A549 (cell line): ENCODE data around the gene RNF220. TPM values are rescaled to one million over a fixed set of nuclear protein-coding genes. Genes with fewer than 3 reads are reported as not detected.

Experiments
- ATAC-seq, 2 experiments: fragments of 200-7000 bp in 1 of 2; fragments of >200 bp in 1 of 2; cut with Nextera tagmentation in 1 of 2; cut with Tn5 transposase in 1 of 2; 3 replicates each; pipeline versions ENCODE4 v1.8.0 to v1.9.1; 2018 to 2020; ENCODE audit warnings: mild to moderate bottlenecking in 1 of 2, moderate library complexity in 1 of 2
- CTCF ChIA-PET: fragments of 300-600 bp; sonication (Branson Sonifier 250); formaldehyde crosslinking; extraction: SDS; loops from one replicate; lab custom pipeline; 2021; ENCODE audit warnings: antibody characterized with exemption, inconsistent platforms; lab: Yijun Ruan, JAX
- POLR2A ChIA-PET: fragments of 350-600 bp; formaldehyde crosslinking; extraction: SDS; loops from one replicate; lab custom pipeline; 2021; ENCODE audit warnings: antibody characterized with exemption, inconsistent platforms; lab: Yijun Ruan, JAX
- DNase-seq, 2 experiments: peaks; one replicate each; pipeline versions ENCODE4 v3.0.0 to v3.0.0-alpha.2; 2011 to 2016; ENCODE audit warnings: low read depth in 1 of 2, low spot score in 1 of 2
- FAIRE-seq: peaks from 2 replicates; lab custom pipeline; 2011; peaks lifted over from hg19 to GRCh38; lab: Jason Lieb, UNC
- H3K27ac ChIP-seq, 2 experiments: fragments of >200 bp; sonication (Bioruptor Twin); formaldehyde crosslinking; 3 replicates each; pipeline ENCODE4 v1.5.1; 2016 to 2017
- H3K4me1 ChIP-seq: fragments of >200 bp; sonication (Bioruptor Twin); formaldehyde crosslinking; 3 replicates; pipeline ENCODE4 v1.6.1; 2016
- H3K4me2 ChIP-seq: fragments of >200 bp; sonication (Bioruptor Twin); formaldehyde crosslinking; 3 replicates; pipeline ENCODE4 v1.6.1; 2016
- H3K4me3 ChIP-seq: fragments of >200 bp; sonication (Bioruptor Twin); formaldehyde crosslinking; 3 replicates; pipeline ENCODE4 v1.5.1; 2016
- H3K9me3 ChIP-seq: fragments of >200 bp; sonication (Bioruptor Twin); formaldehyde crosslinking; 3 replicates; pipeline ENCODE4 v1.6.1; 2016
- BCL3 ChIP-seq: fragments of >200 bp; sonication (Bioruptor Twin); formaldehyde crosslinking; IDR thresholded peaks from 3 replicates; pipeline ENCODE4 v1.6.1; 2016
- CHD4 ChIP-seq: fragments of 200-600 bp; sonication (generic); IDR thresholded peaks from 2 replicates; pipeline ENCODE4 v1.6.1; 2016; ENCODE audit warnings: antibody characterized with exemption, mild to moderate bottlenecking, borderline replicate concordance
- EHMT2 ChIP-seq: fragments of 200-600 bp; sonication (generic); IDR thresholded peaks from 2 replicates; pipeline ENCODE4 v1.6.1; 2016; ENCODE audit warnings: antibody characterized with exemption, low read depth, mild to moderate bottlenecking, moderate library complexity
- ESRRA ChIP-seq: fragments of 150-350 bp; IDR thresholded peaks from 2 replicates; pipeline ENCODE4 v1.6.1; 2014; ENCODE audit warnings: mild to moderate bottlenecking, low read length, borderline replicate concordance
- FOSB ChIP-seq: fragments of 250-450 bp; sonication (Bioruptor Pico); IDR thresholded peaks from 2 replicates; pipeline ENCODE4 v1.5.0; 2020; ENCODE audit warnings: mild to moderate bottlenecking, moderate library complexity
- HDAC2 ChIP-seq: fragments of 200-600 bp; sonication (generic); IDR thresholded peaks from 2 replicates; pipeline ENCODE4 v1.6.1; 2016
- HEYL ChIP-seq: fragments of 250-450 bp; sonication (Bioruptor Pico); IDR thresholded peaks from 2 replicates; pipeline ENCODE4 v1.8.0; 2021; ENCODE audit warnings: mild to moderate bottlenecking, moderate library complexity
- HOXB13 ChIP-seq: fragments of 250-450 bp; sonication (Bioruptor Pico); IDR thresholded peaks from 2 replicates; pipeline ENCODE4 v1.5.0; 2020; ENCODE audit warnings: low read depth, mild to moderate bottlenecking, moderate library complexity
- HOXB5 ChIP-seq: fragments of 250-450 bp; sonication (Bioruptor Pico); IDR thresholded peaks from 2 replicates; pipeline ENCODE4 v1.5.0; 2020; ENCODE audit warnings: mild to moderate bottlenecking, moderate library complexity
- JUNB ChIP-seq: fragments of >200 bp; sonication (Bioruptor Twin); formaldehyde crosslinking; IDR thresholded peaks from 2 replicates; pipeline ENCODE4 v1.6.1; 2016
- KDM1A ChIP-seq: fragments of 200-600 bp; sonication (generic); IDR thresholded peaks from 2 replicates; pipeline ENCODE4 v1.6.1; 2016; ENCODE audit warnings: low read depth, mild to moderate bottlenecking
- MAZ ChIP-seq: fragments of 150-350 bp; IDR thresholded peaks from 2 replicates; pipeline ENCODE4 v1.6.1; 2014; ENCODE audit warnings: antibody characterized with exemption, low read depth, low read length, borderline replicate concordance
- NPAS2 ChIP-seq: fragments of 250-450 bp; sonication (Bioruptor Pico); IDR thresholded peaks from 2 replicates; pipeline ENCODE4 v1.8.0; 2022; ENCODE audit warnings: mild to moderate bottlenecking, moderate library complexity, borderline replicate concordance
- PHF8 ChIP-seq: fragments of 200-600 bp; sonication (generic); IDR thresholded peaks from 2 replicates; pipeline ENCODE4 v1.6.1; 2016; ENCODE audit warnings: low read depth, mild to moderate bottlenecking, antibody characterized with exemption, moderate library complexity, borderline replicate concordance
- POLR2A ChIP-seq: IDR thresholded peaks from 2 replicates; pipeline ENCODE4 v1.6.1; 2012; ENCODE audit warnings: mild to moderate bottlenecking, low read length
- RCOR1 ChIP-seq: fragments of 150-350 bp; IDR thresholded peaks from 2 replicates; pipeline ENCODE4 v1.6.1; 2014; ENCODE audit warnings: antibody characterized with exemption, low read length, low read depth
- REST ChIP-seq: fragments of 200-600 bp; sonication (generic); IDR thresholded peaks from 2 replicates; pipeline ENCODE4 v1.6.1; 2016; ENCODE audit warnings: antibody characterized with exemption, mild to moderate bottlenecking, moderate library complexity
- SMC3 ChIP-seq: fragments of >200 bp; sonication (Bioruptor Twin); formaldehyde crosslinking; IDR thresholded peaks from 3 replicates; pipeline ENCODE4 v1.6.1; 2018; ENCODE audit warnings: inconsistent platforms
- TFCP2L1 ChIP-seq: fragments of 250-450 bp; sonication (Bioruptor Pico); IDR thresholded peaks from 2 replicates; pipeline ENCODE4 v1.5.0; 2021; ENCODE audit warnings: mild to moderate bottlenecking
- TP53 ChIP-seq: fragments of 250-450 bp; sonication (Bioruptor Pico); IDR thresholded peaks from 2 replicates; pipeline ENCODE4 v1.5.0; 2021; ENCODE audit warnings: mild to moderate bottlenecking, moderate library complexity
- ZNF302 ChIP-seq: fragments of 250-450 bp; sonication (Bioruptor Pico); IDR thresholded peaks from 2 replicates; pipeline ENCODE4 v1.9.0; 2021; ENCODE audit warnings: inconsistent platforms, mild to moderate bottlenecking, moderate library complexity
- ZSCAN20 ChIP-seq: fragments of 250-450 bp; sonication (Bioruptor Pico); IDR thresholded peaks from 2 replicates; pipeline ENCODE4 v1.8.0; 2022; ENCODE audit warnings: mild to moderate bottlenecking, moderate library complexity
- WGBS: methylation state at CpG from one replicate; pipeline ENCODE4 v1.1.6; 2017; ENCODE audit errors: missing lambda C conversion rate; 5-methylcytosine and 5-hydroxymethylcytosine counted together
- polyA plus RNA-seq, 4 experiments: library from polyadenylated mRNA; depleted of rRNA in 3 of 4; stranded (reverse); fragments of >200 nt; fragmentation: RNase III in 1 of 4; extraction: RNeasy Plus Mini Kit Qiagen cat#74134 plus additional on column Dnase treatment in 1 of 4; gene quantifications; 2 replicates in 3 of 4; 3 replicates in 1 of 4; pipeline ENCODE4 v1.2.3, GENCODE V29; 2011 to 2017

The RNF220 gene
- polyA plus RNA-seq, 2 of the 4 experiments (the other 2 are of a cell fraction): 53.4 to 54.5 TPM

GRCh38 chr1:44544960-44545359 lies 139.9 kb downstream of the RNF220 start:
- DNase-seq: no peak
- no peak for ATAC-seq
- Histone ChIP-seq H3K4me3 (no peak overlapping the region), H3K27ac (no peak overlapping the region), H3K9me3 (no peaks in the 10 kb centered on the region), H3K4me2 (no peak overlapping the region), H3K4me1 (no peaks in the 10 kb centered on the region)
- POLR2A ChIA-PET: no interaction called here
- TF ChIP-seq JUNB: no peak
- TF ChIP-seq POLR2A: no peak
- no peak for TF ChIP-seq FOSB (CRISPR knock-in tag)
- no peak for TF ChIP-seq HDAC2
- TF ChIP-seq NPAS2: no peak
- no peak for TF ChIP-seq HOXB13 (CRISPR knock-in tag)
- no peak for TF ChIP-seq CHD4
- TF ChIP-seq EHMT2: no peak
- no peak for TF ChIP-seq ZNF302 (CRISPR knock-in tag)
- CTCF ChIA-PET: interaction anchor here (0.6 kb wide), 1 partner anchor 103 kb away, joined by 3 read pairs; no protein-coding TSS in a partner anchor
- 88% methylated on average over 9 of the region's 9 CpGs for WGBS
- FAIRE-seq: no peak

- no peak for FAIRE-seq
These were observed 140.9 kb downstream of the RNF220 start for GRCh38 chr1:44545961-44546360.

More at GRCh38 chr1:44545961-44546360, 140.9 kb downstream of the RNF220 start:
- ChIA-PET POLR2A (no interaction called here), CTCF (interaction anchor here (0.7 to 0.9 kb wide), 2 partner anchors 48 to 499 kb away, joined by 3 read pairs; no protein-coding TSS in a partner anchor)
- no peaks in the 10 kb centered on the region for H3K9me3 ChIP-seq
- no peak for TF ChIP-seq BCL3
- no peak for TF ChIP-seq MAZ
- TF ChIP-seq CHD4: no peak
- TF ChIP-seq SMC3: no peak
- no peak for TF ChIP-seq HDAC2
- no peak for TF ChIP-seq HOXB5 (CRISPR knock-in tag)
- no peak for TF ChIP-seq KDM1A
- TF ChIP-seq PHF8: no peak
- no peak for TF ChIP-seq ZSCAN20 (CRISPR knock-in tag)
- TF ChIP-seq RCOR1: no peak
- no peak for TF ChIP-seq TP53 (CRISPR knock-in tag)
- no peak for TF ChIP-seq TFCP2L1
- TF ChIP-seq HOXB13 (CRISPR knock-in tag): no peak
- TF ChIP-seq HEYL (CRISPR knock-in tag): no peak
- no peak for TF ChIP-seq REST
- no peak for TF ChIP-seq ESRRA
- no peak for ATAC-seq
- H3K4me1 ChIP-seq: no peaks in the 10 kb centered on the region
- H3K4me3 ChIP-seq: no peak overlapping the region
- H3K27ac ChIP-seq: no peak overlapping the region
- no peak overlapping the region for H3K4me2 ChIP-seq
- WGBS: 48% methylated on average over 6 of the region's 6 CpGs
- no peak for DNase-seq
